ENCODE measurements around the gene TANGO6.

Gene TANGO6

GRCh38 chr16:68915589-68915988, 72.3 kb downstream of the TANGO6 start:
- DNase-seq: no peak

DNA sequence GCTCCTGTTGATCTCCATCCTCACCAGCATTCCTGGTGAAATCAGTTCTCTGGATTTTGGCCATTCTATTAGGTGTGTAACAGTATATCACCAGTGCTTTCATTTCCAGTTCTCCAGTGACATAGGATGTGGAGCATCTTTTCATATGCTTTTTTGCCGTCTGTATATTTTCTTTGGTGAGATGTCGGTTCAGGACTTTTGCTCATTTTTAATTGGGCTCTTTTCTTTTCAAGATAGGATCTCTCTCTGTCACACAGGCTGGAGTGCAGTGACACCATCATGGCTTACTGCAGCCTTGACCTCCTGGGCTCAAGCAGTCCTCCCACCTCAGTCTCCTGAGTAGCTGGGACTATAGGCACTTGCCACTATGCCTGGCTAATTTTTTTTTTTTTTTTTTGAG, 74.2 kb downstream of the TANGO6 start:
- no peak for DNase-seq

- no peak for DNase-seq
Measured at GRCh38 chr16:68920349-68920748, 77.0 kb downstream of the TANGO6 start.

DNA sequence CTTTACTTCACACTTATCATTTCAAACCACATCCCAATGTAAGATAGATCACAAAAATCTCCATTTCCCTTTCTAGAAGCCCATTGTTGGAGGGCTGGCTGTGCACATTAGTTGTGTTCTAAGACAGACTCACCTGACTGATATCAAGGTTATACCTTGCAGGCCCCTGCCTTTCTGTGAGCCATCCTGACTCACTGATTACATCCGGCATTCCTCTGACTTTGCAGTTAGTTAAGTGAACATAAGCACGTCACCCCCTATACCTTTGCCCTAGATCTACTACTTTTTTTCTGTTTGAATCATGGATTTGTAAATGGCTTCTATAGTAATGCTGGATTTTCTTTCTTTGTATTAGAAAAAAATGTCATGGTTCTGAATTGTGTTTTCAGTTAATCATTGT, 78.3 kb downstream of the TANGO6 start:
- peak; percentile 91 for DNase-seq

- DNase-seq: no peak
Measured at GRCh38 chr16:68923116-68923515, 79.8 kb downstream of the TANGO6 start.

GRCh38 chr16:68927018-68927417, 83.7 kb downstream of the TANGO6 start:
- DNase-seq: no peak

DNA sequence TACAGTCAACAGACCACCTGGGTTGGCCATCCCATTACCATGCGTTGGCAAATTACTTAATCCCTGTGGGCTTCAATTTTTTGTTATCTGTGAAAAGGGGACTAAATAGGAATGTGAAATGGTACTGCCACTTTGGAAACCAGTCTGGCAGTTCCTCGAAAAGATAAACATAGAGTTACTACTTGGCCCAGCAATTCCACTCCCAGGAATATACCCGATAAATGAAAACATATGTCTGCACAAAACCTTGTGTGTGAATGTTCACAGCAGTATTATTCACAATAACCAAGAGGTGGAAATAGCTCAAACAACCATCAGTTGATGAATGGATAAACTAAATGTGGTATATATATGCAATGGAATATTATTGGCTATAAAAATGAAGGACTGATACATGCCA, 87.9 kb downstream of the TANGO6 start:
- no peak for DNase-seq

- DNase-seq: no peak
Measured at GRCh38 chr16:68934402-68934801, 91.1 kb downstream of the TANGO6 start.

GRCh38 chr16:68935008-68935407, 91.7 kb downstream of the TANGO6 start:
- DNase-seq: no peak

DNA sequence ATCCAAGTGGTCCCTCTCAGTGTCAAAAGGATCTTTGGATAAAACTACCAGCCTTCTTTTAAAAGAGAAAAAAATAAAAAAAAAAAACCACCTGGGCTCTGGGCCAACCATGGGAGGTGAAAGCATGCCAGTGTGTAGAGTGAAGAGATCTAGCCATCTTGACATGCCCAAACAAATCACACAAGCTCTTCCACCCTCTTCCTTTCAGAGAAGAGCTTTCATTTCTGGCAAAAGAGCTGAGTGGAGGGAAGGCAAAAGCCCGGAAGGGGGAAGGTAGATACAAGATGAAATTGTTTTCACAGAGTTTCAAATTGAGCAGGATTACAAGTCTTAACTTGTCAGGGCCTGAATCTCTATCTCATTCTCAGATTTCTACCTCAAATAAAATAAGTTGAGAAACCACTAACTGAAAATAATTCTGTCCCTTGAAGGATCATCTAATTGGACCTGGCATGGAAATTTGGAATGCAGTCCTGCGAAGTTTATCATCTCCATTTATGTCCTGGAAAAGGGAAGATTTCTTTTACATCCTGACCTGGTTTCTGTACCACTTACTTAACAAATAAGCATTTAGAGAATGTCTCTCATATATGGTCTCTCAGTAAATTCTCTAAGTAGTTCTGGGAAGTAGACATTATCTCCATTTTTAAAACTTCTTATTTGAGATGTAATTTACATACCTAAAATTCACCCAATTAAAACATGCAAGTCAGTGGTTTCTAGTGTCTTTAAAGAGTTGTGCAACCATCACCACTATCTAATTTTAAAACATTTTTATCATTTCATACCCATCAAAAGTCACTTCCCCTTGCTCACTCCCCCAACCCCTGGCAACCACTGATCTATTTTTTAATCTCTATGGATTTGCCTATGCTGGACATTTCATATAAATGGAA, 93.7 kb downstream of the TANGO6 start:
- DNase-seq: peak; percentile 62

- DNase-seq: no peak
Measured at GRCh38 chr16:68939692-68940320, 96.5 kb downstream of the TANGO6 start.

GRCh38 chr16:68940816-68941215, 97.5 kb downstream of the TANGO6 start:
- no peak for DNase-seq

DNA sequence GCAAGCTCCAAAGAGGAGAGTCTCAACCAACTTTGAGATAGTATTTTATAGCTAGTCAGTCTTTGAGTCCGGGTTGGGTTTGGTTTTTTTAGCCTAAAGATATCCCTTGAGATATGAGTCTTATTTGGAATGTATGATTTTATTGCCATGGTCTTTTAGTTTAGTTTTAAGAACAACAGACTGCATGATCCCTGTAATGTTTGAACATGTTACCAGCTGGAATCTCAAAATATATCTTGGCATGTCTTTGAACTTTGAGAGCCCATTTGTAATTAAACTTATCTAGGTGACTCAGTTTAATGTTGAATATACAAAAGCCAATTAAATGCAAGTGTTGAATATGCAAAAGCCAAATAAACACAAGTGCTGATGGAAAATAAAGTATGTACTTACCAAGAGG, 100.6 kb downstream of the TANGO6 start:
- no peak for DNase-seq

DNA sequence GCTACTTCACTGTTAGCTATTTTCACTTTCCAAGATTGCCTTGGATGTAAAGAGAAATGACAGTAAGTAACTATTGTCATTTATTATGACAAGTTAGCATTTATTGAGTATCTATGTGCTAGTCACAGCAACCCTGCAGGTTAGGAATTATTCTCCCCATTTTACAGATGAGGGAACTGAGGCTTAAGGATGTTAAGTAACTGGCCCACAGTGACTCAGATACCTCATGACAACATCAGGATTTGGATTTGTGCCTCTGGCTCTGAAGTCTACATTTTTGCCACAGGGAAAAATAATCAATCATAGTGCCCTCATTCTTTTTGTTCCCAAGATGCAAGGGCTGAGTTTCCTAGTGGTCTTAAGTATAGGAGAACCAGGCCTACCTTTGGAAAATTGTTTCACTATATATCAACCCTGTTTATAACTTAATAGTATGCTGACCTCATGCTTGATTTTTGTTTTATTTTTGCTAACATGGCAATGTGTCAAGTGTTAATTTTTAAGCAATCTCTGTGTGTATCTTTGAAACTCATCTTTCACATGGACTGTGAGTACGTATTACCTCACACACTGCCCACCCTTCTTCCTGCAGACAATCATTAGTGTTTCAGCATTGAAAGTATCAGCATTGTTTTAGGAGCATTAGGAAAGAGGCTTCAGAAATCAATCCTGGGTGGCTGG, 105.0 kb downstream of the TANGO6 start:
- DNase-seq: no peak

DNA sequence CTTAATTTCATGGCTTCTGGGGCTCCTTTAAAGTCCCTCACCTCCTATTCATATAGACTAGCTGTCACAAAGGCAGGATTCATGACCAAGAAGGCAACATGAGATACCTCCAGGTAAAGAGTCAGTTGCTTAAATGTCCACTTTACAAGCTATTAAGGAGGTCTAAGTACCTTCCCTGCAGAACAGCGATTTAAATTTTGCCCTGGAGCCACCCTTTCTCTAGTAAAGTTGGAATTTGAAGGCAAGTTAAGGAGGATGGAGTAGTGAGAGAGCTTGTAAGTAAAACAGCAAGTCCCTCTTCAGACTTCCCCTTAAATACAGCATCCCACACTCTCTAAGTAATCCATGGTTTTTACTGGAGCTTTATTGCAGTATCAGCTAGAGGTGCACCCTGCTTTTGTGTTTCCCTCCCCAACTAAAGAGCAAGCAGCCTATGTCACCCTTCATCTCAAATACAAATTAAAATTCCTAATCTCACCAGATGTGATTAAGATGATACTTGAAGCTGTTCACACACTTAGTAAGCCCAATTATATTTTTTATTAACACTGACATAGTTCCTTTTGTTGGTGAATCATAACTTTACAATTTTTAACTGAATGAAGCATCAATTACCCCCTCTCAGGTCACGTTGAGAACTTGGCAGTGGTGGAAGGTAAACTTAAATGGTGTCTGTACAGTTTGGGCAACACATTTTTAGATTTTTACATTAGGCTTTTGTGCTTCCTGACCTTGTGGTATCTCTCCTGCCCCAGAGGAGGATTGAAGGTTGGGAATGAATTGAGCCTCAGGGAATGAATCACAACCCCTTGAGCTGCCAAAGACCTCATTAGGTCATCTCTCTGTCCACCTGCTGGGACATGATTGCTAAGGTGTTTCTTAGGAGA, 108.9 kb downstream of the TANGO6 start:
- DNase-seq: peak; percentile 56

GRCh38 chr16:68954911-68955635, 111.7 kb downstream of the TANGO6 start:
- no peak for DNase-seq

GRCh38 chr16:68960910-68961309, 117.6 kb downstream of the TANGO6 start:
- no peak for DNase-seq

GRCh38 chr16:68961778-68962402, 118.6 kb downstream of the TANGO6 start:
- DNase-seq: no peak

GRCh38 chr16:68969338-68969737, 126.0 kb downstream of the TANGO6 start:
- no peak for DNase-seq

- DNase-seq: no peak
Measured at GRCh38 chr16:68972013-68972412, 128.7 kb downstream of the TANGO6 start.

DNA sequence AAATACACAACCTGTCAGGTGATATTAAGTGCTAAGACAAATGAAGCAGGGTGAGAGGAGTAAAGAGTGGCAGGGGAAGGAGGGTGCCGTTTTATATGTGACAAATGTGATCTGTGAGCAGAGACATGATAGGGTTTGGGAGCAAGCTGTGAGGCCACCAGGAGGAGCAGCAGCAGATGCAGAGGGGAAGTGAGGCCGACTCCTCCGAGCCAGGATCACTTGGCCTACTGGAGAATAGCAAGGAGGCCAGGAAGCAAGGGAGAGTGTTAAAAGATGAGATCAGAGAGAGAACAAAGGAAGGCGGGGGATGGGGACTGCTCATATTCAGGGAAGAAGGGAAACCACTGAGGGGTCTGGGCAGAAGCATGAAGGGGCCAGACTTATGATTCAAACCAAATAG, 129.4 kb downstream of the TANGO6 start:
- DNase-seq: peak; percentile 53
